A673 (cell line): ENCODE results near the gene LTBP2. TPM values are rescaled to one million over a fixed set of nuclear protein-coding genes. Genes with fewer than 3 reads are reported as not detected.
A peak's percentile ranks its signal among the peaks of the same experiment; 100 is the strongest.

Source experiments
- BruUV-seq: library from RNA; stranded (reverse); fragments of 400-500 nt; replicated peaks from 2 replicates; lab custom pipeline; 2021; lab: Mats Ljungman, UMichigan
- CTCF ChIA-PET: fragments of 300-600 bp; sonication (Branson Sonifier 250); formaldehyde crosslinking; loops from one replicate; lab custom pipeline; 2022; ENCODE audit warnings: antibody characterized with exemption; lab: Charles Lee
- POLR2A ChIA-PET: fragments of 300-600 bp; sonication (Branson Sonifier 250); formaldehyde crosslinking; loops from one replicate; lab custom pipeline; 2022; ENCODE audit warnings: antibody characterized with exemption; ENCODE audit not compliant: low non-redundant PET; lab: Charles Lee
- DNase-seq: peaks from one replicate; pipeline ENCODE4 v3.0.0-alpha.2; 2015; ENCODE audit warnings: low spot score
- H3K27ac ChIP-seq: fragments of 200-600 bp; sonication (generic); 2 replicates; pipeline ENCODE4 v1.5.1; 2016; ENCODE audit warnings: mixed run types, low read depth, mild to moderate bottlenecking, mixed read lengths, antibody characterized with exemption, low read length; ENCODE audit not compliant: poor library complexity, severe bottlenecking
- H3K27me3 ChIP-seq: fragments of 200-600 bp; sonication (generic); replicated peaks from 2 replicates; pipeline ENCODE4 v1.6.1; 2017; ENCODE audit warnings: mixed run types, low read depth, mild to moderate bottlenecking, mixed read lengths, antibody characterized with exemption, low read length; ENCODE audit not compliant: insufficient read depth, poor library complexity
- H3K36me3 ChIP-seq: fragments of 200-600 bp; sonication (generic); 2 replicates; pipeline ENCODE4 v1.6.1; 2016; ENCODE audit warnings: mixed run types, mild to moderate bottlenecking, mixed read lengths, antibody characterized with exemption, low read length; ENCODE audit not compliant: insufficient read depth, poor library complexity, severe bottlenecking
- H3K4me1 ChIP-seq: fragments of 200-600 bp; sonication (generic); 2 replicates; pipeline ENCODE4 v1.6.1; 2017; ENCODE audit warnings: mixed run types, mild to moderate bottlenecking, mixed read lengths, antibody characterized with exemption, low read length; ENCODE audit not compliant: insufficient read depth, poor library complexity, severe bottlenecking
- H3K4me3 ChIP-seq: fragments of 200-600 bp; sonication (generic); 2 replicates; pipeline ENCODE4 v1.5.1; 2016; ENCODE audit warnings: low read depth, mixed run types, mild to moderate bottlenecking, mixed read lengths, low read length; ENCODE audit not compliant: poor library complexity, severe bottlenecking
- H3K9me3 ChIP-seq: fragments of 200-600 bp; sonication (generic); 2 replicates; pipeline ENCODE4 v1.6.1; 2016; ENCODE audit warnings: mixed run types, low read depth, mild to moderate bottlenecking, mixed read lengths, antibody characterized with exemption, low read length; ENCODE audit not compliant: poor library complexity, severe bottlenecking
- CTCF ChIP-seq: fragments of 300-800, 200-600 bp; sonication (generic); conservative IDR thresholded peaks from 2 replicates; pipeline ENCODE4 v1.5.1; 2017; ENCODE audit warnings: low read depth, mild to moderate bottlenecking, antibody characterized with exemption, low read length, moderate library complexity, mixed read lengths
- EZH2 ChIP-seq: fragments of 200-600 bp; sonication (generic); IDR thresholded peaks from 2 replicates; pipeline ENCODE4 v1.6.1; 2017; ENCODE audit warnings: borderline replicate concordance, low read depth, mild to moderate bottlenecking, mixed read lengths, antibody characterized with exemption, low read length; ENCODE audit not compliant: poor library complexity, severe bottlenecking
- intact Hi-C: fragments of 100-400 bp; cut with micrococcal nuclease; formaldehyde crosslinking; loops from one replicate; pipeline ENCODE4 v1.10.0; 2022; ENCODE audit not compliant: unreplicated experiment
- total RNA-seq: library from RNA; stranded (reverse); gene quantifications from 2 replicates; pipeline ENCODE4 v1.2.3, GENCODE V29; 2021

The LTBP2 gene
- total RNA-seq, 1 experiment from 2014 or later: 0.26 TPM

- Histone ChIP-seq H3K27me3 (no peaks in the 10 kb centered on the region), H3K4me3 (no peak overlapping the region), H3K36me3 (no peaks in the 10 kb centered on the region), H3K4me1 (no peaks in the 10 kb centered on the region), H3K9me3 (no peaks in the 10 kb centered on the region), H3K27ac (no peak overlapping the region)
- no peak for TF ChIP-seq EZH2
- TF ChIP-seq CTCF: no peak
- ChIA-PET CTCF (no interaction called here), POLR2A (no interaction called here)
- DNase-seq: no peak
- intact Hi-C loops: no loop called here
- BruUV-seq: no TSS peak
These were observed 132.0 kb downstream of the LTBP2 start for GRCh38 chr14:74480046-74480445.

GRCh38 chr14:74478996-74479635 is 132.9 kb downstream of the LTBP2 start:
- ChIA-PET POLR2A (no interaction called here), CTCF (interaction anchor here (0.6 kb wide), 1 partner anchor 155 kb away, joined by 3 read pairs; no protein-coding TSS in a partner anchor)
- no TSS peak for BruUV-seq
- no peaks in the 10 kb centered on the region for H3K4me1 ChIP-seq
- intact Hi-C loops: loop anchor here (2.0 kb wide), 1 partner anchor 116 kb away; no protein-coding TSS in a partner anchor
- peak; percentile 21 for DNase-seq
- H3K4me3 ChIP-seq: no peak overlapping the region
- H3K9me3 ChIP-seq: no peaks in the 10 kb centered on the region
- H3K36me3 ChIP-seq: no peaks in the 10 kb centered on the region
- TF ChIP-seq EZH2: no peak
- peak; percentile 55 for TF ChIP-seq CTCF
- H3K27me3 ChIP-seq: no peaks in the 10 kb centered on the region
- H3K27ac ChIP-seq: no peak overlapping the region

- no peaks in the 10 kb centered on the region for H3K36me3 ChIP-seq
- TF ChIP-seq CTCF (no peak), EZH2 (no peak)
These were observed 135.4 kb downstream of the LTBP2 start for GRCh38 chr14:74476607-74477006.

More at GRCh38 chr14:74476607-74477006, 135.4 kb downstream of the LTBP2 start:
- POLR2A ChIA-PET: no interaction called here
- no peaks in the 10 kb centered on the region for H3K4me1 ChIP-seq
- H3K27ac ChIP-seq: no peak overlapping the region
- H3K4me3 ChIP-seq: no peak overlapping the region
- no peaks in the 10 kb centered on the region for H3K27me3 ChIP-seq
- CTCF ChIA-PET: no interaction called here
- no TSS peak for BruUV-seq
- DNase-seq: no peak
- H3K9me3 ChIP-seq: no peaks in the 10 kb centered on the region
- intact Hi-C loops: no loop called here
